Pancreas (tissue), 10 donors: ENCODE results near the gene LGALSL. TPM values are rescaled to one million over a fixed set of nuclear protein-coding genes. Genes with fewer than 3 reads are reported as not detected.

ENCODE experiments used
- ATAC-seq, 4 donors: fragments of 200-7000 bp; cut with Tn5 transposase; one replicate each; pipeline versions ENCODE4 v1.8.0 to v1.9.1; 2020; ENCODE audit warnings: mild to moderate bottlenecking in 4 of 4, moderate library complexity in 4 of 4
- DNase-seq, 6 donors: peaks; one replicate each; pipeline ENCODE4 v3.0.0-alpha.2; 2020
- FAIRE-seq: peaks from 2 replicates; lab custom pipeline; 2012; peaks lifted over from hg19 to GRCh38; lab: Jason Lieb, UNC
- H3K27ac ChIP-seq, 4 donors: fragments of 200-600 bp; sonication (generic); 1 replicate in 3 of 4; 2 replicates in 1 of 4; pipeline versions ENCODE4 v1.5.0 to v1.8.0; 2020
- H3K27me3 ChIP-seq, 4 donors: fragments of 200-600 bp; one replicate each; pipeline ENCODE4 v1.8.0; 2021
- H3K36me3 ChIP-seq, 3 donors: fragments of 200-600 bp; sonication (generic) in 1 of 3; one replicate each; pipeline versions ENCODE4 v1.5.0 to v1.8.0; 2020 to 2021
- H3K4me1 ChIP-seq, 3 donors: fragments of 200-600 bp; one replicate each; pipeline ENCODE4 v1.8.0; 2021
- H3K4me3 ChIP-seq, 4 donors: fragments of 200-600 bp; sonication (generic) in 2 of 4; one replicate each; pipeline versions ENCODE4 v1.5.0 to v1.8.0; 2020 to 2021
- H3K9me3 ChIP-seq, 4 donors: fragments of 200-600 bp; one replicate each; pipeline ENCODE4 v1.8.0; 2021
- CTCF ChIP-seq, 4 donors: fragments of 200-600 bp; sonication (generic) in 3 of 4; IDR thresholded peaks; one replicate each; pipeline versions ENCODE4 v1.5.0 to v1.8.0; 2021; ENCODE audit warnings: antibody characterized with exemption in 4 of 4
- WGBS, 2 donors: extraction: QIAGEN DNeasy Blood & Tissue Kit; methylation state at CpG; one replicate each; pipeline ENCODE4 v1.1.7; 2013; 5-methylcytosine and 5-hydroxymethylcytosine counted together
- intact Hi-C, 3 donors: fragments of 100-400 bp; cut with DNase I; formaldehyde crosslinking; loops; one replicate each; pipeline versions ENCODE4 v1.11.1 to v1.14.2; 2022
- polyA plus RNA-seq, 2 donors: library from polyadenylated mRNA; stranded (reverse); fragments of 200-250 nt; gene quantifications; one replicate each; pipeline ENCODE4 v1.2.3, GENCODE V29; 2013
- total RNA-seq, 6 donors: library from RNA; stranded (reverse); fragmentation: NEBNext Ultra II Directional in 4 of 6; extraction: Animal tissue kit (Norgen Biotek cat#: 25700) in 4 of 6; gene quantifications; one replicate each; pipeline versions ENCODE4 v1.2.1 to v1.2.4, GENCODE V29; 2021 to 2023
- donor health status: healthy with polysubstance abuse.
- donor health status: DM: no; HTN: no; CAD: no; lungs with moderate emphysema.
- donor health status: DM: no; HTN: no; CAD: no.
- donor health status: control.
- donor health status: control.
- donor health status: Bipolar disorder and iron deficiency.
- donor health status: DM: yes; HTN: yes; CAD: no.
- donor health status: DM: no; HTN: no; CAD: no.
- donor health status: DM: no; HTN: no; CAD: no.
- donor health status: DM: yes; HTN: yes; CAD: no.

The LGALSL gene
- total and polyA plus RNA-seq, 8 donors: 3.5 to 8.6 (median 5.8) TPM

DNA sequence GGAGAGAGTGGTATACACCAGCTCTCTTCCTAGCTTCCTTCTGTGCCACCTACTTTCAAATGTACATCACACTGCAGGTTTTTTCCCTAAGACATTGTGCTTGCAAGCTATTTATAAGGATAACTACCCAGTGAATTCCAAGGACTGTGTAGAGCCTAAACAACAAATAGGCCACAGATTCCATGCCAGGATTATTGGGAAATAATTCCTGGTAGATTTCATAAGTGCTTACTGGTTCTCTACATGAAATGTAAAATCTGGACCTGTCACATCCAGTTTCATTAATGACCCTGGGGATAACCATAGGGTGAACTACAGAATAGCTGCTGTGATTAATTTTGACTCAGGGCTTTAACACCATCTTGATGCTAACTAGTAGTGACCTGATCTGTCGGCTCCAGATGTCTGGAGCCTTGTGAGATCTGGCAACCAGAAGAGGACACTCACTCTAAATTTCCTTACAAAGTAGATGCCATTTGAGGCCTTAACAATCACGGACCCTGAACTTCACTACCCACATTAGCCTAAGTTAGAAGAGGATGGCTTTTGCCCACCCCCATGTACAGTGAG lies 34.3 kb upstream of the LGALSL start:
- intact Hi-C loops: no loop called here
- Histone ChIP-seq H3K27ac (no peak overlapping the region), H3K4me3 (no peak overlapping the region), H3K36me3 (no peaks in the 10 kb centered on the region), H3K9me3 (no peaks in the 10 kb centered on the region), H3K4me1 (no peaks in the 10 kb centered on the region), H3K27me3 (no peaks in the 10 kb centered on the region)
- FAIRE-seq: no peak
- 85 to 94% methylated on average over 2 of the region's 2 CpGs for WGBS, 2 donors
- TF ChIP-seq CTCF (IDR thresholded peaks at IDR 0.05): no peak
- no peak for DNase-seq
- no peak for ATAC-seq

DNA sequence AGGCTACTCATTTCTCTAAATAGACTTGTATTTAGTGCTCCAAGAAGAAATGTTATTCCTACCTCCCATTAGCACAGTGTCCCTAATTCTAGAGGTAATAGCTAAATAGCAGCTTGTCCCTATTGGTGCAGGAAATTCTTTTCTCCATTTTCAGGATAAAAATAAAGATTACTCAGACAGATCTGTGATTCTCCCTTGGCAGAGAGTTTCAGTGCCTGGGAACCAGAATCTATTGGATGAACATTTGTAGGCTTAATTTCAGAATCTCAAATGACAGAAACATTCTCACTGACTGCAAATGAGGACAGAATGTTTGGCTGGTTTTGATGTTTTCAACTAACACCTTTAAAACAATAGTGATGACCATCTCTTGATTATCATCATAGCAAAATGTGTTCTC lies 33.3 kb upstream of the LGALSL start:
- ATAC-seq: no peak
- H3K4me3 ChIP-seq: no peak overlapping the region
- no peak for DNase-seq
- intact Hi-C loops: no loop called here
- H3K27me3 ChIP-seq: no peaks in the 10 kb centered on the region
- no peaks in the 10 kb centered on the region for H3K4me1 ChIP-seq
- FAIRE-seq: no peak
- no peaks in the 10 kb centered on the region for H3K36me3 ChIP-seq
- H3K27ac ChIP-seq: no peak overlapping the region
- no peak for TF ChIP-seq CTCF (IDR thresholded peaks at IDR 0.05)
- H3K9me3 ChIP-seq: no peaks in the 10 kb centered on the region

- H3K9me3 ChIP-seq: no peaks in the 10 kb centered on the region
- no peak for DNase-seq
- TF ChIP-seq CTCF (IDR thresholded peaks at IDR 0.05): no peak
- no peak for ATAC-seq
- H3K4me3 ChIP-seq: no peak overlapping the region
- FAIRE-seq: no peak
- H3K27me3 ChIP-seq: no peaks in the 10 kb centered on the region
- intact Hi-C loops: no loop called here
- peaks cover 0 to 3% (median 0%) of the 10 kb centered on the region in 3 donors for H3K4me1 ChIP-seq
- 94 to 96% methylated on average over 5 of the region's 5 CpGs for WGBS, 2 donors
- no peaks in the 10 kb centered on the region for H3K36me3 ChIP-seq
- H3K27ac ChIP-seq: no peak overlapping the region
Measured at GRCh38 chr2:64421201-64421600, 32.8 kb upstream of the LGALSL start.

GRCh38 chr2:64422466-64422865 lies 31.5 kb upstream of the LGALSL start:
- Histone ChIP-seq H3K27ac (no peak overlapping the region), H3K27me3 (no peaks in the 10 kb centered on the region), H3K36me3 (no peaks in the 10 kb centered on the region), H3K4me1 (peaks cover 0 to 11% (median 0%) of the 10 kb centered on the region in 3 donors), H3K9me3 (no peaks in the 10 kb centered on the region), H3K4me3 (no peak overlapping the region)
- FAIRE-seq (no peak), DNase-seq (no peak), ATAC-seq (no peak)
- intact Hi-C loops: no loop called here
- 77 to 82% methylated on average over 1 of the region's 1 CpG for WGBS, 2 donors
- no peak for TF ChIP-seq CTCF (IDR thresholded peaks at IDR 0.05)

DNA sequence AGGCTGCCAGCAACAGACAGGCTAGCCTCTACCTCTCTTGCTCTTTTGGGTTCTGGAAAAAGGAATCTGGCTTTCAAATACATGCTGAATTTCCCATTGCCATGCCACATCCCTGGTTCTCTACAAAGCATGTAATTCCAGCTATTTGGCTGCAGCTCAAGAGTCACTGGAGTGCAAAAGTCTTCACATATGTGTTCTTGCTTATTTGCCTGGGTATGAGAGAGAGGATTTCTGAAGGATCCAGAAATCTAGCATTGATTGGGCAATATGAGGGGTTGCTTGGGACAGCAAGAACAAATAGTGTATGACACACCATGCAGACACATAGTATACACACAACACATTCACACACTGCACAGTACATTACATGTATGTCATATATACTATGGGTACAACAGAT lies 30.7 kb upstream of the LGALSL start:
- Histone ChIP-seq H3K4me3 (no peak overlapping the region), H3K9me3 (no peaks in the 10 kb centered on the region), H3K36me3 (no peaks in the 10 kb centered on the region), H3K27me3 (no peaks in the 10 kb centered on the region), H3K4me1 (peaks cover 0 to 11% (median 0%) of the 10 kb centered on the region in 3 donors), H3K27ac (no peak overlapping the region)
- TF ChIP-seq CTCF (IDR thresholded peaks at IDR 0.05): no peak
- ATAC-seq: no peak
- no peak for DNase-seq
- no peak for FAIRE-seq
- intact Hi-C loops: no loop called here
